GM10847 (cell line): ENCODE results near the gene PTCD2.

Source experiments
- POLR2A ChIP-seq: IDR thresholded peaks from 2 replicates; pipeline ENCODE4 v1.6.1; 2011; ENCODE audit not compliant: insufficient read length; ENCODE audit errors: extremely low read depth

Gene PTCD2

DNA sequence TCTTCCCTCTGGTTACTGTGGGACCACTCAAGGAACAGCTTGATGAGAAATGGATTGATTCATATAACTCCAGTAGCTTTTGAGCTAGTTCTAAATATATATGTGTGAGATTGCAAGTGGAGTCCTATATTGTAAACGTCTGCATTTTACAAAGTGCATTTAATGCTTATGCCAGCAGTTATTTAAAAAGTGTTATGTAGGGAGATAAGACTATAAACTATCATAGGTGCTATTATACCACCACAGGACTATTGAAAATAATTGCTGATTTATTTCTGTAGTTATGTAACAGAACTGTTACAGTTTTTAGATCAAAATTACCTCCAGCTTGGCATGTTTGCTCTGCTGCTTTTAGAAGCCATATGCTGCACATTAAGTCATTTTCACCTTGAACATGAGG lies 36.2 kb downstream of the PTCD2 start:
- TF ChIP-seq POLR2A, result no peak

DNA sequence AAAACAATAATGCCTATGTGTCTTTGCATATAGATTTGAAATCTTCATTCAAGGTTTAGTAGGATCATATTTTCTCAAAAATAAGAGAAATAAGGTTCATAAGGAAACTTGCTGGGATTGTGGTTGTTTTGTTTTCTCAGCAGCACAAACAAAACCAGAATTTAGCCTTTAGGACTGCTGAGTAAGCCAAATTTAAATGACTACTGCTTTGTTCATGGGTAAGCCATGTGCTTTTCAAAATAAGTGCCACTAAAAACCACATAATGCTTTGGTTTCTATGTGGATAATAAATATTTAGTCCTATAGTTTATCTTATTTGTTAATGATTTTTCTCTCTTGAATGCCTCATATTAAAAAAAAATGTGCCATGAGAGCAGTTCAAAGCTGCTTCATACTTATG lies 38.8 kb downstream of the PTCD2 start:
- TF ChIP-seq POLR2A, result no peak

DNA sequence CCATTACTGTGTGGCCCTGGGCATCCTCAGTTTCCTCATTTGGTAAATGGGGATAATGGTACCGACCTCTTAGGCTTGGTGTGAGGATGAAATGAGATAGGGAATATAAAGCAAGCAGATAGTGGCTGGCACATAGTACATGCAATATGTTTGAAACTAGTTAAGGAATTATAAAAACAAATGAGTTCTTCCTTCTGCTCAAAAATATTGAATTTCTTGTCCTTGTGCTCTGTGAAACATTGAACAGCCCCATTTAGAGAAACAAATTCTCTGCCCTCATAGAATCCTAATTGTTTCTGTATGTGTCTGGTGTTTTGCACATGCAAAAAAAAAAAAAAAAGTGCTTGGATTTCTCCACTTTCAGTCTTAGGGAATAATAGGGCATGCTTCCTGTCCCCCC lies 39.7 kb downstream of the PTCD2 start:
- no peak for TF ChIP-seq POLR2A

DNA sequence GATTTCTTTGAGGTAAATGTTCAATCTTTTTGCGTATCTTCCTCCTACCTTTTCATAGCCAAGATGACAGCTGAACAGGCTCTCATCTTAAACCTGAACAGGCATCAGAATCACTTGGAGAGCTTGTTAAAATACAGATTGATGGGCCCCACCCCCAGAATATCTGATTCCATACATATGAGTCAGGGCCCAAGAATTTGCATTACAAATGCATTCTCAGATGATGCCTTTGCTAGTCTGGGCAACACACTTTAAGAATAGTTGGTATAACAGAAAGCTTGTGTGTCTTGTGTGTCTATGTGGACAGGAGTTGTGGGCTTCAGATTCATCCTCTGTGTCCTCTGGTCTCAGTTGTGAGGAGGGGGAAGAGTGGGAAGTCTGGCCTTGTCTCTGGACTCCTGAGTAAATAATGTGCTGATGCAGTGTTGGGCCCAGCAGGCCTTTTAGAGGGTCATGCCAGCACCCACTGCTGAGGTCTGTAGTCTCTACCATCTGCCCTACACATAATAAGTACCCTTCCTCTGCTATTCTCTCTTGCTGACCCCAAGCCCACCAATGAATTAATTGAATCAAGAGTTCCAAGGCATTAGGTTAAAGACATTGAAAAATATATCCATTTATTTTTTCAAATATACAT lies 43.1 kb downstream of the PTCD2 start:
- no peak for TF ChIP-seq POLR2A

DNA sequence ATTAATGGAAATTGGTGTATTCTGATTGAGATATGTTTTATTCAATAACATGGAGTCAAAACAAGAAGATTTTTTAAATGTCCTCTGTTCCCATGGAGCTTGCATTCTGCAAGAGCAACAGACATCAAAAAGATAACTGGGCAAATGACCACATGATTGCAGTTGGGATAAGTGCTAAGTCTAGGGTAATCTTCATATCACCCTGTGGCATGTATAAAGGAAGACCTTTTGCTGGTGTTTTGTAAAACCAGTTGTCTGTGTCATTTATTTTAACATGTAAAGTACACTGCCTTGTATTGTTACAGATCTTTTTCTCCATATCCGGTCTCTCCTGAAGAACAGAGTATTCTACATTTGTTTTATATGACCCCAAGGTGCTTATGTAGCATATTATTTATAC lies 44.0 kb downstream of the PTCD2 start:
- TF ChIP-seq POLR2A, result no peak

DNA sequence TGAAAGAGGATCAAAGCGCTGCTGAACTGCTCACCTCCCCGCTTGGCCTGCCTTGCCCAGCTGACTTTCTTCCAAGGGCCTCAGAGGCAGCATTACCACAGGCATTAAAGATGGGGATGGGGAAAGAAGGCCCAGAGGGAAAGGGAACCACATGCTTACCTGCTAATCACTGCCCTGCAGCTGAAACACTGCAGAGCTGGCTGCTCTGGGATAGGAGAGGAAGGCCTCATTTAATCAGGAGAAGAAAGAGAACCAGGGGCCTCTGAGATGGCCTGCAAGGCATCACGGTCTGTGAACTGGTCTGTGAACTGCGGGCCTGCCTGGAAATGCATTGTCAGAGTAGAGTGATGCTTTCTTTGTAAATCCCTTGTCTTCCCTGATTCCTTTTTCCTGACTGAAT lies 44.8 kb downstream of the PTCD2 start:
- TF ChIP-seq POLR2A, result no peak

DNA sequence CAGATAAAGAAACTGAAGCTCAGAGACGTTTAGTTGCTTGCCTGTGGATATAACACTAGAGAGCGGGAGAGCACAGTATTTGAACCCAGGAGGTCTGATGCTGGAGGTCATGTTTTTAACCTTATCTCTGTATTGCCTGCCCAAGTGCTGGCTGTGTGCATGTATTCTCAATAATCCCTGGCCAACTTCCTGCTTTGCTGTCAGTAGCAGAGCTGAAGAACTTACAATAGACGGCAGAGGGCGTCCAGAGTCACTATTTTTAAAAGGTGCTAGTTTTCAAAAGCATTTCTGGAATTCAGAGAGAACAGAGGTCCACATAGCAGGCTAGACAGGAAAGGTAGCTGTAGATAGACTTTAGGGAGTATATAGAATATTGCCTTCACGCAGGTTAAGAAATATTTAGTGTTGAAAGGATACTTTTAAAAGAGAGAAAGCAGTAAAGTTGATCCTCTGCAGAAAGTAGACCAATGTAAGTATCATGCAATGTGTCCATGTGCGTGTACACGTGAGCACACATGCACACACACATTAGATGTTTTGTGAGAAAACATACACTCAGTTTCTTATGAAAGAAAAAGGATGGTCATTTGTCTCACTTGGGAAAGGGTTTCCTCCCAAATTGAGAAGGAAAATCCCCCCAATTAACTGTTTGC lies 46.3 kb downstream of the PTCD2 start:
- TF ChIP-seq POLR2A, result no peak

DNA sequence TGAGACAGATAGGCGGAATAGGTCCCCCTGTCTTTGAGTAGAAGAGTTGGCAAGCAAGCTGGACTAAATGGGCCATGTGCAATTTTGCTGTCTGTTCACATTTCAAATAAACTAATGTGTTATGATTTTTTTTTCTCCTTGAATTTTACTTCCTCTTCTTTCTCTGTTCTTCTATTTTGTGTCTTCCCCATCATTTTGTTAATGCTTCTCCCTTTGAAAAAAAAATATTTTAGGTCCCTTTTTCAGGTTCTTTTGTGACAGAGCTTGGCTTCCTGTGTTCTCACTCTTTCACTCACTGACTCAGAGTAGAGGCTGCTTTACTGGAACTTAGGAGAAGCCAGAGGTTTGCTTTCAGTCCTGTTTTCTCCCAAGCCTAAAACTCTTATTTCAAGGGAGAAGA lies 48.1 kb downstream of the PTCD2 start:
- no peak for TF ChIP-seq POLR2A

DNA sequence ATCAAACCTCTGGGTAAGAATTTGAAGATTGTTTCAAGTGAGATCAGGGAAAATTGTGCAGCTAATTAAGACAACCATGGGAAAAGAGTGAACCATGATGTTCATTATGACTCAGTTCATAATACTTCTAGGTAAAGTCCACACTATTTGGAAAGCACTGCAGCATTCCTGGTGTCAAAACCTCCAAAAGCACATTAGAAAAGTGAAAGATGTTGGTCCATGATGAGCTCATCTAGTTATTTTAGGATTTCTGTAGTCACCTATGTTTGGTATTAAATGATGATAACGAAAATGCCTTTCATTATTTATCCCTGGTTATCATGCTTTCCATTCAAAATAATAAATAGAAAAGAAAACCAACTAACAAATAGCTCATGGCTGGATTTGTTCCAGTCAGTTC lies 49.1 kb downstream of the PTCD2 start:
- no peak for TF ChIP-seq POLR2A

DNA sequence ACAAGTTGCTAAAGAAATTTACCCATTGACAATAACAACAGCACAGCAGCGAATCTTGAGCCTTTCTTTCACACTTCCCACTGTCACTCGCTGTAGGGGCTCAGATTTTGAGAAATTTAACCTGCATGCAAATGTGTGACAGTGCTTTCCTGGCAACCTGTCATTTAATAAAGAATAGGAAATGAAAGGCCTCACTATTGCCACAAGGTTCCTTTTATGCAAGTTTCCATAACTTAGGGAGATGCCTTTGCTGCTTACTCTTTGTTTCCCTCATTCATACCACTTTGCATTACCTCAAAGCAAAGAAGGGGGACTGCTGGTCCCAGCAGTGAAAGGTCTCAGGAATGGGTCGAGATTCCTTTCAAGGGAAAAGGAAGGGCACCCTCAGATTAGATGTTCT lies 49.5 kb downstream of the PTCD2 start:
- TF ChIP-seq POLR2A, result no peak

DNA sequence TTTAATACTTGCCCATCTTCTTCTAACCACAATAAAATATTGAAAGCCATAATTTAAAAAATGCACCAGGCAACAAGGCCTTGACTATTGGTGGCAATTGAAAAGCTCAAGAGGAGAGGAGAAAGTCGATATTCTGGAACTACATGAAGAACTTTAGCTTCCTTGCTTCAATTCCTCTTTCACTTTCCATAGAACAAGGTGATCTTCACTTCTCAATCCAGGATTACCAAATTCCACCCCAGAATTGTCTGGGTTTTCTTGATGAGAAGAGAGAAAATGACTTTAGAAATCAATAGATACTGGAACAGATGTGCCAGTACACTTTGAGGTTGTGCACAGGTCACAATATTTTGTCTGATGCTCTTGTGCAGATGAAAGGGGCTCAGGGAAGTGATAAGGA lies 52.2 kb downstream of the PTCD2 start:
- no peak for TF ChIP-seq POLR2A

DNA sequence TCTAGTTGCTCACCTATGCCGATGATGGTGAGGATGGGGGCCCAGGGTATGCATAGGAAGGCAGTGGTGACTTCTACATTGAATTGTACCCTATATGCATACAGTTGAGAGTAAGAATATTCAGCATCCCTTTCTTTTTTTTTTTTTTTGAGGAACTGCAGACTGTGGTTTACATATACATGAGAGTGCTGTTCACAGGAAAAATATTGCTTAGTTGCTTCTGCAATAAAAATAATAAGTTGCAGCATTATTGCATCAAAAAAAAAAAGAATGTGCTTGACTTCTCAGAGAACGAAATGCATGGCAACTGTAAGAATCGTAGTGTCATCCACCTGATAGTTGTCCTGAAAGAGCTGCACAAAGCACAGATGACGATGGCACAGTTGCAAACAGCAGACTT lies 52.8 kb downstream of the PTCD2 start:
- no peak for TF ChIP-seq POLR2A

DNA sequence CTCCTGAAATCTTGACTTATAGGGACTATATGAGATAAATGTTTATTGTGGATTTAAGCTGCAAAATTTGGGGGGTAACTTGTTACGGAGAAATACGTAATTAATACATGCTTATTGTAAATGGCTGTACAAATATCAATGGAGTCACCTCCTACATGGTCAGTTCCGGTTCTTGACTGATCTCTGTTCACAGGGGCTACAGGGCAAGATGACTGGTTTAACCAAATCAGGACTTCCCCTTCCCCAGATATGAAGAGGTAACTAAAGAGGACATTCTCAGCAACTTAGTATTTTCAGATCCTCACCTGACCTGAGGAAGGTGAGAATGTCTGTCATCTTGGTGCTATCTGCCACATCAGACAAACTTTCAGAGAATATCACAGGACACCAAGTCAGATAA lies 54.7 kb downstream of the PTCD2 start:
- no peak for TF ChIP-seq POLR2A

DNA sequence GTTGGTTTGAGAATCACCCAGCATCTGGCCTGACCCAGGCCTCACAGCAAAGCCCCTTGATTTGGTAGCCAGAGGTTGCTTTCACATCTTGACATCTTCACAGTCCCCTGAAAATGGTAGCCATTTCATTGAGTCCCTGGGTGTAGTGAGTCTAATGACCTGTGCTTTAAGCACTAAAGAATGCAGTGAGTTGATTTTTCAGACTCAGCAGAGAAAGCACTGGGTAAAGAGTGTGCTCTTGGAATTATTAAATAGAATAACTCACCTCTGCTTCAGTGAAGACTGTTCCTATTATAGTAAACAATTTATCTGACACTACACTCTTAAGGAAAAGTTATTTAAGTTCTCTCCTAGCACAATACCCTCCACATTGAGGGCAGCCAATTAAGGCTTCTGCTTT lies 56.2 kb downstream of the PTCD2 start:
- TF ChIP-seq POLR2A, result no peak

DNA sequence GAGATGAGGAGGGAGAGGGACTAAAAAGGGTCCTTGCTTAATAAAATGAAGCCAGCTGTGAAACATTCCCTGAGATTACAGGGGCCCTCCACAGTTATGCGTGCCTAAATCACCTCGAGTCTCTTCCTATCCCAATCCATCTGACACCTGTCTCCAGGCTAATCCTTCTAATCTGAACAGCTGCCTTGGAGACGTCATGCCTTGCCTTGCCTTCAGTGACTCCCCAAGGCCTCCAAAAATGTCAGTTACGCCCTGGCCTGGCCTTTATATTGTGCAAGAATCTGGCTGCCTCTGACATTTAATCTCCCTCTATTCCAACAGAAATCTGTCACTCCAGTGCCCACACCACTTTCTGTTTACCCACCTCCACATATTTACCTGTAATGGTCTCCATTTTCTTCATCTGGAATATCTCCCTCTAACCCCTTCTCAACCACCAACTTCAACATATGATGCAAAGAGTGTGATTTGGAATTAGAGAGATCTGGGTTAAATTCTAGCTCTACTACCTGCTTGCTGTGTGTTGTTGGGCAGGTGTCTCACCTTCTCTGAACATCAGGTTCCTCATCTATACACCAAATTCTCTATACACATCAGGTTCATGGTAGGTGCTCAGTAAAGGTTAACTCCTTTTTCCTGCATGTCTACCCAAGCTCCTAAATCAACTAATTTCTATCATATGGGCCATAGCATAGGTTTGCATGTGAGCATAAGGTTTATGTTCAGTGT lies 57.9 kb downstream of the PTCD2 start:
- no peak for TF ChIP-seq POLR2A

DNA sequence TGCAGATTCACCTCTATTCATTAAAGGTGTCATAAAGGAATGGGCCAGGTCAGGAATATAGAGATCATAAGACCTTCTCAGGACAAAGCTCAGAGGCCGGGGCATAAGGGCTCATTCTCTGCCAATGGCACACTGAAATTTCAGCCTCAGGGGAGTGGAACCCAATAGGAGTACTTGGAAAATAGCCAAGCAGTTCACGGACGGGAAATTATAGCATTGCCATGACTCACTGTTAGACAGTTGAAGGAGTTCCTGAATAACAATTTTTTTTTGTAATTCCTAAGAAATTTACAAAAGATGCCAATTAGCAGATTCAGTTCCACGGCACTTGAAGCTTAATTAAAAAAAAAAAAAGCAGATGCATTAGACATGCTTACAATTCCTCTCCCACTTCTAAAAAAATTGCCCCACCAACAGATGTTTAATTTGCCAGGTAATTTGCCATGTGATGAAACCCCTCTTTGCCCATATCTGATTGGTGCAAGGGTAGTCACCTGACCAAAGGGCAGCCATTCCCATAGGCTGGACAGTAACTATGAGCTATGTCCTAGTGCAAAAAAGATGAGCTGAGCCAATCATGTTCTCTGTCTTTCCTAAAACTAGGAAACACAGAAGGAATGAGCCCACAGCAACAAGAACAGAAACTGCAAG lies 58.6 kb downstream of the PTCD2 start:
- no peak for TF ChIP-seq POLR2A
